Right ventricle myocardium inferior (tissue), 1 donor: ENCODE measurements around the gene CERS2. TPM values are rescaled to one million over a fixed set of nuclear protein-coding genes. Genes with fewer than 3 reads are reported as not detected.
A peak's percentile ranks its signal among the peaks of the same experiment; 100 is the strongest.

Source experiments
- ATAC-seq: fragments of 200-7000 bp; cut with Tn5 transposase; one replicate; pipeline ENCODE4 v1.9.1; 2020; ENCODE audit warnings: mild to moderate bottlenecking, moderate library complexity
- DNase-seq: peaks from one replicate; pipeline ENCODE4 v3.0.0; 2021; ENCODE audit errors: missing footprints
- intact Hi-C: fragments of 100-400 bp; cut with DNase I; formaldehyde crosslinking; loops from one replicate; pipeline ENCODE4 v1.11.0; 2022
- total RNA-seq: library from RNA; stranded (reverse); fragmentation: NEBNext Ultra II Directional; extraction: Animal tissue kit (Norgen Biotek cat#: 25700); gene quantifications from one replicate; pipeline ENCODE4 v1.2.1, GENCODE V29; 2021
- donor health status: DM: no; HTN: yes; CAD: no; lungs with severe emphysema.

CERS2 gene
- total RNA-seq, 1 donor from 2014 or later = 92.6 TPM

DNA sequence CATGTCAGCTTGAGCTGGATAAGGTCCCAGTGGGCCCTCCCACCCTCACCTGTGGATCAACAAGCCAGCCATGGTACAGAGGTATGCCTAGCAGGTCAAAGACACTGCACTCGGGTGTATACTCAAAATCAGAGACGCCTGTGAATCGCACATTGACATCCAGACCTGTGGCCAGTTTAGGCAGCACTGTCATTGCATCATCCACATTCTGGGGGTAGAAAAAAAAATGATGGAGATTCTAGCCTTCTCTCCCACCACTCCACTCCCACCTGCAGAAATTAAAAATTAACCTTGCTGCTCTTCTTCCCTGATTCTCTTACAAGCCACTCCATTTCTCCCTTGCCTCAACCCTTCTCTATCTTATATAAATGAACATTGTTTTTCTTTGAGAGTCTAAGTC, 25.8 kb upstream of the CERS2 start:
- no peak for DNase-seq
- intact Hi-C loops = no loop called here
- ATAC-seq = no peak

DNA sequence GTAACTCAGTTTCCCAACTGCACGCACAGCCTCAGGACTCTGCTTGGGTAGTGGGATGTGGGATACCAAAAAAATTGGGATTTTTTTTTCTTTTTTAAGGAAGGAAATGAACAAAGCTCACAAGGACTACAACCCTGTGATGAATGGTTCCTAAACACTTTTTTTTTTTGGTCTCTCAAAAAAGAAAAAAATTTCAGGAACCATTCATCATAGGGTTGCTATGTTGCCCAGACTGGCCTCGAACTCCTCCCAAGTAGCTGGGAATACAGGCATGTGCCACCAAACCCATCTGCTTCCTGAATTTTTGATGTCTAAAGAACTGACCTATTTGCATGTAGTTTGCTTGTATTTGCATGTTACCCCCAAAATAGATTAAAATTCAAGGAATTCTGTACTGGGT, 25.3 kb upstream of the CERS2 start:
- intact Hi-C loops = no loop called here
- no peak for ATAC-seq

DNA sequence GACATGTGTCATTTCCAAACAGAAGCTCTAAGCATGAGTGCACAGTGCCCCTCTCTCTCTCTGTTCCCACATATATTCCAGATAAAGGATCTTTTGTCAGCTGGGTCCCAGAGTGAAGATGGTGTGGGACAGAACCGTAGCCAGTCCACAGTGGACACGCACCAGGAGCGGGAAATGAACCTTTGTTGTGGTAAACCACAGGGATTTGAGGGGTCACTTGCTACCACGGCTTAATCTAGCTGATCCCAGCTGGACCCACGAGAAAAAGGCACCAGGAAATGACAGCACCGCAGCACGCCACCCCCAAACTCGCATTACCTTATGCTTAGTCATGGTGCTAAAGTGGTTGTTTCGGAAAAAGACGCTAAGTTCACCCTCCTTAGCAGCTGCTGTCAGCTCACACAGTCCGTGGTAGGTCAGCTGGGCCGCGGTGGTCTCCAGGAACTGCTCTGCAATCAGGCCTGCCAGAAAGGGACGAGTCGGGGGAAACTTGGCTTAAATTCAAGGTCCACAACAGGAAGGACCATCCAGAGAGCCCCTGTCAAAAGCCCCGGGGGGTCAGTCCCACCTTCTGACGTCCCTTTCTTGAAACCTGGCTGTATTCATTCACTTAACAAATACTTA, 24.5 kb upstream of the CERS2 start:
- intact Hi-C loops = no loop called here
- ATAC-seq (no peak), DNase-seq (no peak)

More for the DNA sequence above, 25.3 kb upstream of the CERS2 start:
- no peak for DNase-seq

DNA sequence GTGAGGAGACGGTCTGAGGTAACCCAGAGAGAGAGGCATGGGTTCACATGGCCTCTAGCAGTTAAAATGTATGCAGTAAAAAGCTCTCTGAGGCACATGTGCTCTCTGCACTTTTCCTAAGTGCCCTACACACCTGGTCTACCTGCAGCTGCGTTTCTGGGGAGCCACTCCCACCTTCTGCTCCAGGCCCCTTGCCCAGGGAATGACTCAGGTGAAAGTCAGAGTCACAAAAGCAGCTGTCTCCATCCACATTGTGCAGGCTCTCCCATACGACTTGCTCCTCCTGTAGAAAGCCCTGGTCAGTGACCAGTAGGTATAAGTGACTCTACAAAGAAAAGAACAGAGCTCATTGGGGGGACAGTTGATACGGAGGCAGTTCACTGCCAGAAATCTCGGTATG, 23.3 kb upstream of the CERS2 start:
- DNase-seq = no peak
- no peak for ATAC-seq
- intact Hi-C loops = no loop called here

DNA sequence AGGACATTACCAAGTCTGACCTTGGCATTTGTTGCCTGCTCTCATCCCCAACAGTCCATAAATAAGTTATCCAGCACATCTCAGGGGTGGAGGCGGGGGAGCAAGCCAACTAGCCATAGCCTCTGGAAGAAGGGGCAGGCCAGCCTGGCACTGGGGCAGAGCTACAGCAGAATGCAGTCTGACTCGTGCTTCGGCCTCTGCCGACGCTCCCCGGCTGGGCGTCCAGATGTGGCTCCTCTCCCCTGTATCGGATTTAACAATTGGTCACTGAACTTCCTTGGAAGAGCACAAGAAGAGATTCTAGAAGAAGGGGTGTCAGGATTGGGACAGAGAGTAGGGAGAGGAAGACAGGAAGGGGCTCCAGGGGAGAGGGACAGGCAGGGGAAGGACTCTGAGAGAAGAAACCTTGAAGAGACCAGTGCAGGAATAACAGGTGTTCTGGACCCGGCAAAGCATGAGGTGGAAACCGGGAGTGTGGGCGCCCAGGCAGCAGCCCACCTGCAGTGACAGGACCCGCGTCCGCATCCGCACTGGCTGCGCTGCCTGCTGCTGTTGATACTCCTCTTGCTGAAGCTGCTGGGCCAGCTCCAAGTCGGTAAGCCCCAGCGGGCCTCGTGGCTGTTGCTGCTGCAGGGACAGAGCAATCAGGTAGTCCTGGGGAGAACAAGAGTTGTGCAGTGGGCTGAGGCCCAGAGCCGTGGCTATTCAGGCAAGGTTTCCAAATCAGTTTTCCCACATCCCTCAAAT, 22.7 kb upstream of the CERS2 start:
- ATAC-seq = no peak
- DNase-seq = no peak
- intact Hi-C loops = no loop called here

DNA sequence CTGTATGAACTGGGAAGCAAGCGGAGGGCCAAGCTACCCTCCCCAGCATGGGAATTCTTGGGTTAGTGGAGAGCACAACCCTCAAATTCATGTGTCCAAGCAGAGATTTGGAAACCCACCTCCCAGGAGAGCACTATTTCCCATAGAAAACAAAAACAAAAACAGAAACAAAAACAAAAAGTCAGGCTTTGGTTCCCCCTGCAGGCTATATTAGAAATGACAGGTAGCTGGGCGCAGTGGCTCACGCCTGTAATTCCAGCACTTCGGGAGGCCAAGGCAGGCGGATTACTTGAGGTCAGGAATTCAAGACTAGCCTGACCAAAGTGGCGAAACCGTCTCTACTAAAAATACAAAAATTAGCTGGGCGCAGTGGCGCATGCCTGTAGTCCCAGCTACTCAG, 21.3 kb upstream of the CERS2 start:
- intact Hi-C loops = no loop called here
- DNase-seq (no peak), ATAC-seq (peak; percentile 54)

DNA sequence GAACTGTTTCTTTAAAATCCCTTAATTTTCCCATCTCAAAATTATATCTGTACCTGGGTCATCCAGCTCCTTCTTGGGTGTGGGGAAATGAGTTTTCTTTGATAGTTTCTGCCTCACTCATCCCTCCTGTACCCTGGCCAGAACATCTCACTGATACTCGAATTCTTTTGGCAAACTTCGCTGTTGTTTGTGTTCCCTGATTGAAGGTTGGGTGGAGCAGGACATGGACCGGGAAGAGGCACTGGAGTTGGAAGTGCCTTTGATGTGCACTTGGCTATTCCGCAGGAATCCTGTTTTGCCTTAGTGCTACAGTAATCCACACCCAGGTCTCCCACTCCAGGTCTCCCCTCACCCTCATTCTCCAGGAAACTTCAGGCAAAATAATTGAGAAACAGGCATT, 20.8 kb upstream of the CERS2 start:
- ATAC-seq = peak; percentile 40
- no peak for DNase-seq

DNA sequence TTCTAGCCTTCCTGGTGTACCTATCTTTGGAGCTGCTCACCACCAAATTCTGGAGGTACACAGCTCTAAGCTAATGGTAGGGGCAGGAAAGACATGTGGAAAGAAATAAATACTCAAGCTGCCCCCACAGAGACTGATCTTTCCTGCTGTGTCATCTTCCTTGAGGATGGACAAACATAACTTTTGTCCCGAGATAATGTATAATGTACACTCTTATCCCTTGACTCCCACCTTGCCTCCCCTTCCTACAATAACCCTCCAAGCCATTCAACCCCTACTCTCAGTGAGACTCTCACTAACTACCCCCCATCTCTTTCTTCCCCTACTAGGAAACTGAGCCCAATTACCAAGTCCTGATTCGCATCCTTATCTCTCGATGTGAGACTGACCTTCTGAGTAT, 19.6 kb upstream of the CERS2 start:
- intact Hi-C loops = no loop called here
- no peak for DNase-seq
- ATAC-seq = no peak

More for the DNA sequence above, 20.8 kb upstream of the CERS2 start:
- intact Hi-C loops = no loop called here

DNA sequence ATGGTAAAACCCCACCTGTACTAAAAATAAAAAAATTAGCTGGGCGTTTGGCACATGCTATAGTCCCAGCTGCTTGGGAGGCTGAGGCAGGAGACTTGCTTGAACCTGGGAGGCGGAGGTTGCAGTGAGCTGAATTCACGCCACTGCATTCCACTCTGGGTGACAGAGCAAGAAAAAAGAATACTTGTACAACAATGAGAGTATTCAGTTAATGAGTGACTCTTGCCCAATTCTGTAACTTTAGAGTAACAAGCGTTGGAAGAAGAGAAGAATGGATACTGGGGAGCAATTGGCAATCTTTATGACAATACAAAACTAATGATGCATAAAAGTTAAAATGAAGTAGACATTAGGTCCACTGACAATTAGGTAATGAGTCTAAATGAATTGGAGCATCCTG, 18.0 kb upstream of the CERS2 start:
- intact Hi-C loops = no loop called here
- no peak for ATAC-seq
- DNase-seq = no peak

DNA sequence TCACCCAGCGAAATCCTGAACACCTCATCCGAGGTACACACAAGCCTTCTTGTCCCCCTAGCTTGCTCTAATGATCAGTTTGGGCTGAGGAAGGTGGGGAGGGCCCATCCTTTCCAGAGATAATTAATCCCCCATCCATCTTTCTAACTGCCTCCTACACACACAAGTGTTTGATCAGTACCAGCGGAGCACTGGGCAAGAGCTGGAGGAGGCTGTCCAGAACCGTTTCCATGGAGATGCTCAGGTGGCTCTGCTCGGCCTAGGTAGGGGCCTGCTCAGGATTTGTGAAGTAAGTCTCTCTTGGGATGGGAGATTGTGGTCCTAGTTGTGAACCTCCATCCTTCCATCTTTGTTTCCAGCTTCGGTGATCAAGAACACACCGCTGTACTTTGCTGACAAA, 13.3 kb upstream of the CERS2 start:
- intact Hi-C loops = no loop called here

DNA sequence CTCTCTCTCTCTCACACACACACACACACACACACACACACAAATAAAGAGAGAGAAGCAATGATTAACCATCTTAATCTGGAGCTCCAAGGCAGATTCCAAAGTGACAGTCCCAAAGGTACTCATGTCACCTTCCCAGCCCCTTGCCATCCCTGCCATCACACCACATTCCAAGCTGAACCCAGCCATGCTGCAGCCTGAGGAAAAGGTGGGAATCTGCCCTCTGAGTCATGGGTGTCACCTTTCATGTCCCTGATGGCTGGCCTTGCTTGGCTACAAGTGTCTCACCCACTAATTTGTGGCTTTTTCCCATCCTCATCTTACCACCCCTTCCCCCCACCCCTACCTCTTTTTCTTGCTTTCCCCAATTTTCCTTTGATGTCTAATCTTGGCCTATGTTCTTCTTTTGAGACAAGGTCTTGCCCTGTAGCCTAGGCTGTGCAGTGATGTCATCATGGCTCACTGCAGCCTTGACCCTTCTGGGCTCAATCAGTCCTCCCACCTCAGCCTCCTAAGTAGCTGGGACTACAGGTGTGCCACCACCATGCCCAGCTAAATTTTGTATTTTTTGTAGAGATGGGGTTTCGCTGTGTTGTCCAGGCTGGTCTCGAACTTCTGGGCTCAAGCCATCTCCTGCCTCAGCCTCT, 10.7 kb upstream of the CERS2 start:
- intact Hi-C loops = no loop called here
- no peak for ATAC-seq
- DNase-seq = no peak

More for the DNA sequence above, 13.3 kb upstream of the CERS2 start:
- DNase-seq (no peak), ATAC-seq (no peak)

DNA sequence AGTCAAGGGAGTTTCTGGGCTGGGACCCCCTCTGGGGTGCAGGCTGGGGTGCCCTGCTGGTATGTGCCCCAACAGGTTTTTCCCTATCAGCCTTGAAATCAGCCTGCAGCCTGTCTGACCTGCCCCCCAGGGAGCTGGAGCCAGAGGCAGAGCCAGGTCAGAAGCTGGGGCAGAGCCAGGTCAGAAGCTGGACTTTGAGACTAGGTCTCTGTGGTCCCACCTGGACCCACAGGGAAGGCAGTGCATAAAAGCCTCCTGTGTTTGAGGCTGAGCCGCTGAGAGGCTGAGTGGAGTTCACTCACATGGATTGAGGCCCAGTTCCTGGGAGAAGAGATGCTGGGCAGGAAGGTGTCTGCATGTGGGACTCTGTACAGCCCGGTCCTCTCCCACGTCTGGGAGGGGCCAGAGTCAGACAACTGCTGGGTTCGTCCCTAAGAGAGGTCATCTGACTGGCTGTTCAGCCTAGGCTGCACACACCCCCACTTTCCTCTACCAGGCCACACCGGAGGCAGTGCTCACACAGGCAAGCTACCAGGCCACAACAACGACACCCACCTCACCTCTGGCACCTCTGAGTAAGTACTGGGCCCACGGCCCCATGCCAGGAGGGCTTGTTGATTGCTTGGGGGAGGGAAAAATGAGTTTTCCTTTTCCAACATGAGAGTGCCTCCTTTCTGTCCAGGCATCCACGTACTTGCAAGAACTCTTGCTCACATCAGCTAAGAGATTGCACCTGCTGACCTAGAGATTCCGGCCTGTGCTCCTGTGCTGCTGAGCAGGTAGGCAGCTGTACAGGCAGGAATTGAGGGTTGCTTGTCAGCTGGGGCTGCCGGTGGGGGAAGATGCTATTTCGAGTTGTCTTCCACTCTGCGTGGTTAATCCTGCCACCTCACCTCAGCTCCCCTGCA, 7.4 kb upstream of the CERS2 start, which contains the start of gene ANXA9:
Gene ANXA9, plus strand, starts transcription at position 488 of the 908 bp plus-strand sequence. CDS start 814 bp downstream, outside the sequence.
- ATAC-seq = no peak
- intact Hi-C loops = no loop called here

DNA sequence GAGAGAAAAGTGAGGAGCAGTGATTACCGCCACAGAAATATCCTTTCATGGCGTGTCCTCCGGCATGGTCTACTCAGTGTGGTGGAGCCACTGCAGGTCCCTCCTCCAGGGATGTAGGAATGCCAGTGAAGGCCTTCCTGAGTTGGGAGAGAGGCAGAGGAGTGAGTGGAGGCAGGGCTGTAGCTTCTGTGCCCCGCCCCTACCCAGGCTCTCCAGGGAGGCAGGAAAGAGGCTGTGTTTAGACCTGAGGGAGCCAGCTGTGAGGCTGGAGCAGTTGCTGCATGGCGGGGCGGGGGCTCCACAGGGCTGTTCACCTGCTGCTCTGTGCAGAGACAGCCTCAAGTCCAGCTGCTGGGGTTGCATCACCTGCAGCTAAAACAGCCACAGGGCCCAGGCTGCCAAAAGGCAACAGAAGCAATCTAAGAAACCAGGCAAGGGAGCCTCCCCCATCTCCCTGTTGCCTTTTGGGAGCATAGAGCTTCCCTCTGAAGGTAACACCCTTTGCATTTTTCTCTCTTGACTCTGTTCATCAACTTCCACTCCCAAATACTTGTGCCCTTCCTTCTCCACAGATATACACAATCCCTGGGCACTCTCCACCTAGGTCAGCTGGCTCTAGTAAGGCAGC, 6.7 kb upstream of the CERS2 start:
- DNase-seq (no peak), ATAC-seq (no peak)
- intact Hi-C loops = no loop called here

More for the DNA sequence above, 7.4 kb upstream of the CERS2 start, which contains the start of gene ANXA9:
- no peak for DNase-seq

DNA sequence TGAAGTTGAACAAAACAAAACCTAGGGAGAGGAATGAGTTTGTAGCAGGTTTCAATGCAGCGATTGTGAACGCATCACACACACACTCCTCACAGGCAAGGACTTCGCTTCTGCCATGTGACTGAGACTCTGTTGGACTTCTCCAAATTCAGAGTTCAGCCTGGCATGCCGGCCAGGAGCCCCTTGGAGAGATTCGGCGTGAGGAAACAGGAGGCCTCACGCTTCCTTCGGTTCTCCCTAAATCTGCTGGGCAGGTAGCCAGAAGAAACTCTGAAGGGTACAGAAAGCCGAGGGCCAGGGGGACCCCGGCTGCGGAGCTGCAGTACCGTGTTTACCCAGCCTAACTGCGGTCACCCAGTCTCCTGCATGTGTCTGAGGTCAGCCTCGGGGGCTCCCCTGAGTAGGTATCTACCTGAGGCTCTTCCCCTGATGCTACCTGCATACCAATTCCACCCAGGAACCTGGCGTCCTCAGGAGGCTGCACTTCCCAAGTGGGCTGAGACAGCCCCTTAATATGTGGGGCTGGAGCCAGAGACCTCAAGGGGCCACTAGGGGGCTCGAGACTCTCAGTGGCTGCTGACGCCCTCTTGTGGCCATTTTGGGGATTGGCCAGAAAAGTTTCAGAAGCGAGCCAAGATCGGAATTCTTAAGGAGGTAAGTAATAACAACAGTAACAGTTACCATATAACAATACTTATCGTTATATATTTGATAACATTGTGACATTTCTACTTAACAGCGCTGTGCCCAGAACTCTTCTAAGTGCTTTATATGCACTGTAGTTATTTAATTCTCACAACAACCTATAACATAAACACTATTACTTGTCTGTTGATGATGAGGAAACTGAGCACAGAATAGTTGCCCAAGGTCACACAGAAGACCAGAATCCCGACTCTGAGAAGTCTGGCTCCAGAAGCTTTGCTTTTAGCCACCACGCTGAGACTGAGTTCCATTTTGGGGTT, 4.7 kb upstream of the CERS2 start:
- intact Hi-C loops = loop anchor here (5.0 kb wide), 1 partner anchor 722 kb away; the partner anchor contains the start of gene CA14
- peak; percentile 42 for ATAC-seq
- peak; percentile 91 for DNase-seq

DNA sequence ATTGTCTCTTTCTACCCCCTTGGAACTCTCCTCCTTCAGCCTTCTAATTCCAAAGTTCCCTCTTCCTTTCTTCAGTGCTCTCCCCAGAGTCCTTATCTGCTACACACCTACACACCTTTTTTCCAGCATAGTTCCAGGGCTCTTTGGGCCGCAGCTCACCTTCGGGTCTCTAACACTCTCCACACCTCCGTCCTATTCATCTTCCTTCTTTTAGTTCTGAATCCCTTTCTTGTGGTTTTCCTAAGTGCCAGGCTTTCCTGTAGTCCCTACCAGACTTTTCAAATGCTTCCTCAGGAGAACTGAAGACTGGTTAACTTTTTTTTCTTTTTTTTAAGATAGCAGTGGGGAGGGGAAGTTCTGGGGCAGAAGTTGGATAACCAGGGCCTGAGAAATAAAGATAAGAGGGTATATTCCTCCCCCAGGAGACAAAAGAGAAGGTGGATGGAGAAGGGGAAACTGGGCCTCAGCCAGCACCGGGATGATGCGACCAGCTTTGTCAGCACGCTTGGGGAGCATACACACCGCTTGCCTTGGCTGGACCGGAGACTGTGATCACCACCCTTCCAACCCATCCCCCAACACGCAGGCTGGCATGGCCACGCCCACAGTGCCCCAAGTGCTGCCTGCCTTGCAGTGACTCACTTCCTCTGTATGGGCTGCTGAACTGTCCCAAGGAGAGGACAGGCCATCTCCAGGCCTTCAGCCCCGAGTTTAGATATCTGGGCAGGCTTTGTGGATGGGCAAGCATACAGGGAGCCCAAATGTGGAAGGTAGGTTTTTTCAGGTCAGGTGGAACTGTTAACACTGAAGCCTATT, 2.5 kb upstream of the CERS2 start:
- ATAC-seq (peak; percentile 59), DNase-seq (peak; percentile 93)
- intact Hi-C loops = loop anchor here (5.0 kb wide), 1 partner anchor 720 kb away; the partner anchor contains the start of gene CA14

DNA sequence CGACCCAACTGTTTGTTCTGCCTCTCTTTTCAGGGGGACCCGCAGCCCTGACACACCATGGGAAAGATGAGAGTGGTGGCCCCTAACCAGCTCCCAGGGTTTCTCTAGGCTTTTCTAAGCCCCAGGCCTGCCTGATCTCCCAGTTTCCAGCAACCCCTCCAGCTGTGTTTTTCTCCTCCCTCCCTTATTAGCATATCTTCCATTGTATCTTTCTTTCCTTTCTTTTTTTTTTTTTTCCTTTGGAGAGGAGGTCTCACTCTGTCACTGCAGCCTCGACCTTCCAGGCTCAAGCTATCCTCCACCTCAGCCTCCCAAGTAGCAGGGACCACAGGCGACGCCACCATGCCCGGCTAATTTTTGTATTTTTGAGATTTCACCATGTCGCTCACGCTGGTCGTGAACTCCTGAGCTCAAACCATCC, 1.8 kb upstream of the CERS2 start:
- ATAC-seq = no peak
- intact Hi-C loops = loop anchor here (5.0 kb wide), 1 partner anchor 719 kb away; the partner anchor contains the start of gene CA14

More for the DNA sequence above, 1.8 kb upstream of the CERS2 start:
- no peak for DNase-seq
